ENCODE measurements around the gene HBZ.
"Not testable (repeated sequence)": the region's sequence is repeated elsewhere in the genome, so short reads cannot be mapped to it uniquely, and the experiment has no call there.

HBZ gene

GRCh38 chr16:180101-180675 lies 27.7 kb downstream of the HBZ start, which contains the start of gene HBQ1:
Gene HBQ1 (plus strand): TSS chr16:180459. CDS start chr16:180487, 28 bp downstream.
- DNase-seq: peak; percentile 12 to 21

- DNase-seq: peak; percentile 78 to 82
These were observed 28.5 kb downstream of the HBZ start for GRCh38 chr16:180681-181564.

- no peak for DNase-seq
These were observed 29.1 kb downstream of the HBZ start for GRCh38 chr16:181565-182021.

GRCh38 chr16:183005-183404 lies 30.6 kb downstream of the HBZ start:
- DNase-seq: no peak

- DNase-seq: no peak
These were observed 32.8 kb downstream of the HBZ start for GRCh38 chr16:185213-185612.

- no peak for DNase-seq
These were observed 33.2 kb downstream of the HBZ start for GRCh38 chr16:185691-186090.

GRCh38 chr16:187330-187729 lies 34.9 kb downstream of the HBZ start:
- no peak for DNase-seq

- no peak for DNase-seq
These were observed 36.2 kb downstream of the HBZ start for GRCh38 chr16:188674-189073.

- DNase-seq: no peak
These were observed 37.3 kb downstream of the HBZ start for GRCh38 chr16:189604-190186.

- DNase-seq: no peak
These were observed 39.4 kb downstream of the HBZ start for GRCh38 chr16:191831-192230.

GRCh38 chr16:192686-193085 lies 40.2 kb downstream of the HBZ start:
- no peak for DNase-seq

- no peak for DNase-seq
These were observed 41.0 kb downstream of the HBZ start for GRCh38 chr16:193441-193840.

- no peak for DNase-seq
These were observed 42.1 kb downstream of the HBZ start for GRCh38 chr16:194516-194915.

GRCh38 chr16:200388-200787 lies 47.9 kb downstream of the HBZ start:
- no peak for DNase-seq

GRCh38 chr16:203246-203645 lies 50.8 kb downstream of the HBZ start:
- no peak for DNase-seq

GRCh38 chr16:204046-204445 lies 51.6 kb downstream of the HBZ start:
- not testable (repeated sequence) for DNase-seq

Measured in activated CD4-positive, alpha-beta T cell treated with anti-CD3 and anti-CD28 coated beads for 4 hours (primary cell).